ENCODE data around the gene OPCML.

DNA sequence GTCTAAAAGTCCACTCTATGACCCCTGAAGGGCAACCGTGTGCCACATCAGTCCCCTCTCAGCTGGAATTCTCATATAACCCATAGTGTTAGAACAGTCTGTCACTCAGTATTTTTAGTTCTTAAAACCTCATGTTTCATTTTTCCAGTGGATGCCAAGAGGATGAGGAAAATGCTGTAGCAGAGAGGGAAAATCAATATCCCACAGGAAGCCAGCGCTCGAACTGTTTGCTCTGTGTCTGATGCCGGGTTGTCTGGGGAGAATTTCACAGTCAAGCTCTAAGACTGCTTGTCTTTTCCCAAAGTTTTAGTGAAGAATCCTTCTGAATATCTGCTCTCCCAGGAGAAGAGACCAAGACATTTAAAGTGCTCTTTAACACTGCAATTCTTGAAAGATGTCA is 360.9 kb downstream of the OPCML start:
- TF ChIP-seq, protein P1, sequence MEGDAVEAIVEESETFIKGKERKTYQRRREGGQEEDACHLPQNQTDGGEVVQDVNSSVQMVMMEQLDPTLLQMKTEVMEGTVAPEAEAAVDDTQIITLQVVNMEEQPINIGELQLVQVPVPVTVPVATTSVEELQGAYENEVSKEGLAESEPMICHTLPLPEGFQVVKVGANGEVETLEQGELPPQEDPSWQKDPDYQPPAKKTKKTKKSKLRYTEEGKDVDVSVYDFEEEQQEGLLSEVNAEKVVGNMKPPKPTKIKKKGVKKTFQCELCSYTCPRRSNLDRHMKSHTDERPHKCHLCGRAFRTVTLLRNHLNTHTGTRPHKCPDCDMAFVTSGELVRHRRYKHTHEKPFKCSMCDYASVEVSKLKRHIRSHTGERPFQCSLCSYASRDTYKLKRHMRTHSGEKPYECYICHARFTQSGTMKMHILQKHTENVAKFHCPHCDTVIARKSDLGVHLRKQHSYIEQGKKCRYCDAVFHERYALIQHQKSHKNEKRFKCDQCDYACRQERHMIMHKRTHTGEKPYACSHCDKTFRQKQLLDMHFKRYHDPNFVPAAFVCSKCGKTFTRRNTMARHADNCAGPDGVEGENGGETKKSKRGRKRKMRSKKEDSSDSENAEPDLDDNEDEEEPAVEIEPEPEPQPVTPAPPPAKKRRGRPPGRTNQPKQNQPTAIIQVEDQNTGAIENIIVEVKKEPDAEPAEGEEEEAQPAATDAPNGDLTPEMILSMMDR (IDR thresholded peaks at IDR 0.05), result no peak
- no peak for TF ChIP-seq POLR2A (IDR thresholded peaks at IDR 0.05)
